EH (cell line): ENCODE measurements around the gene IFT43.

Experiments used
- DNase-seq: peaks from one replicate; pipeline ENCODE4 v3.0.0-alpha.2; 2015; ENCODE audit warnings: low read depth

Gene IFT43

GRCh38 chr14:75985618-75986438, at the start of gene IFT43:
TSS of gene IFT43 (plus strand) at chr14:75985763. CDS start at chr14:75985787, 24 bp downstream.
- peak; percentile 84 for DNase-seq

GRCh38 chr14:75939200-75939599, 46.4 kb upstream of the IFT43 start:
- DNase-seq, result peak; percentile 6

GRCh38 chr14:75941030-75941429, 44.5 kb upstream of the IFT43 start:
- peak; percentile 11 for DNase-seq

GRCh38 chr14:75944607-75945241, 40.8 kb upstream of the IFT43 start:
- no peak for DNase-seq

GRCh38 chr14:75946785-75947184, 38.8 kb upstream of the IFT43 start:
- DNase-seq, result no peak

GRCh38 chr14:75952489-75952888, 33.1 kb upstream of the IFT43 start:
- DNase-seq, result no peak

- no peak for DNase-seq
Measured at GRCh38 chr14:75959031-75959430, 26.5 kb upstream of the IFT43 start.

- peak; percentile 57 for DNase-seq
Measured at GRCh38 chr14:75960231-75960630, 25.3 kb upstream of the IFT43 start.

GRCh38 chr14:75961662-75962061, 23.9 kb upstream of the IFT43 start:
- DNase-seq, result no peak

- no peak for DNase-seq
Measured at GRCh38 chr14:75967866-75968265, 17.7 kb upstream of the IFT43 start.

GRCh38 chr14:75968456-75968855, 17.1 kb upstream of the IFT43 start:
- no peak for DNase-seq

GRCh38 chr14:75969126-75969525, 16.4 kb upstream of the IFT43 start:
- no peak for DNase-seq

- no peak for DNase-seq
Measured at GRCh38 chr14:75969891-75970290, 15.7 kb upstream of the IFT43 start.

GRCh38 chr14:75970989-75971388, 14.6 kb upstream of the IFT43 start:
- no peak for DNase-seq

- no peak for DNase-seq
Measured at GRCh38 chr14:75971509-75971908, 14.1 kb upstream of the IFT43 start.

- peak; percentile 29 for DNase-seq
Measured at GRCh38 chr14:75972801-75973421, 12.7 kb upstream of the IFT43 start.

- DNase-seq, result peak; percentile 19
Measured at GRCh38 chr14:75976826-75977581, 8.6 kb upstream of the IFT43 start.

GRCh38 chr14:75977582-75977943, 8.0 kb upstream of the IFT43 start:
- no peak for DNase-seq

- no peak for DNase-seq
Measured at GRCh38 chr14:75978249-75978731, 7.3 kb upstream of the IFT43 start.

- DNase-seq, result peak; percentile 39
Measured at GRCh38 chr14:75979071-75979571, 6.4 kb upstream of the IFT43 start.

GRCh38 chr14:75979648-75980565, 5.7 kb upstream of the IFT43 start:
- no peak for DNase-seq
